Small intestine (tissue), 7 donors: ENCODE results near the gene XPC. TPM values are rescaled to one million over a fixed set of nuclear protein-coding genes. Genes with fewer than 3 reads are reported as not detected.

Experiments
- DNase-seq, 2 donors: peaks; one replicate each; pipeline versions ENCODE4 v3.0.0 to v3.0.0-alpha.2; 2013
- FAIRE-seq: peaks from 2 replicates; lab custom pipeline; 2012; peaks lifted over from hg19 to GRCh38; lab: Jason Lieb, UNC
- H3K27ac ChIP-seq, 3 donors: one replicate each; pipeline ENCODE4 v1.5.1; 2013; ENCODE audit warnings: low read length in 2 of 3, mild to moderate bottlenecking in 2 of 3, control low read depth in 1 of 3, inconsistent platforms in 1 of 3, low read depth in 1 of 3, moderate library complexity in 1 of 3
- H3K27me3 ChIP-seq, 3 donors: one replicate each; pipeline ENCODE4 v1.6.1; 2013; ENCODE audit warnings: low read length in 3 of 3, inconsistent platforms in 1 of 3; ENCODE audit not compliant: control insufficient read depth in 3 of 3, insufficient read depth in 3 of 3
- H3K36me3 ChIP-seq, 3 donors: one replicate each; pipeline ENCODE4 v1.6.1; 2013; ENCODE audit warnings: low read length in 3 of 3, inconsistent platforms in 1 of 3, low read depth in 1 of 3, mild to moderate bottlenecking in 1 of 3, moderate library complexity in 1 of 3; ENCODE audit not compliant: control insufficient read depth in 3 of 3, insufficient read depth in 2 of 3
- H3K4me1 ChIP-seq, 3 donors: one replicate each; pipeline ENCODE4 v1.6.1; 2013; ENCODE audit warnings: low read length in 2 of 3, inconsistent platforms in 1 of 3, low read depth in 1 of 3, mild to moderate bottlenecking in 1 of 3, moderate library complexity in 1 of 3; ENCODE audit not compliant: control insufficient read depth in 3 of 3, insufficient read depth in 2 of 3
- H3K4me3 ChIP-seq, 3 donors: one replicate each; pipeline ENCODE4 v1.5.1; 2013; ENCODE audit warnings: low read length in 3 of 3, control low read depth in 1 of 3, inconsistent platforms in 1 of 3, low read depth in 1 of 3, mild to moderate bottlenecking in 1 of 3, moderate library complexity in 1 of 3
- H3K9me3 ChIP-seq, 2 donors: one replicate each; pipeline ENCODE4 v1.6.1; 2013; ENCODE audit warnings: low read depth in 1 of 2, low read length in 1 of 2; ENCODE audit not compliant: control insufficient read depth in 2 of 2, insufficient read depth in 1 of 2
- WGBS, 3 donors: extraction: QIAGEN DNeasy Blood & Tissue Kit; methylation state at CpG; one replicate each; pipeline ENCODE4 v1.1.7; 2013; 5-methylcytosine and 5-hydroxymethylcytosine counted together
- polyA plus RNA-seq, 4 donors: library from polyadenylated mRNA; stranded (reverse) in 3 of 4; unstranded in 1 of 4; fragments of 200-250 nt in 3 of 4; fragments of 120-200 nt in 1 of 4; gene quantifications; one replicate each; pipeline versions ENCODE4 v1.2.1 to v1.2.3, GENCODE V29; 2013
- donor health status: healthy with polysubstance abuse.
- donor health status: control.
- donor health status: control.
- donor health status: Bipolar disorder and iron deficiency.
- donor health status: healthy.

XPC gene
- polyA plus RNA-seq, 4 donors = 17.3 to 38.6 (median 24.4) TPM

DNA sequence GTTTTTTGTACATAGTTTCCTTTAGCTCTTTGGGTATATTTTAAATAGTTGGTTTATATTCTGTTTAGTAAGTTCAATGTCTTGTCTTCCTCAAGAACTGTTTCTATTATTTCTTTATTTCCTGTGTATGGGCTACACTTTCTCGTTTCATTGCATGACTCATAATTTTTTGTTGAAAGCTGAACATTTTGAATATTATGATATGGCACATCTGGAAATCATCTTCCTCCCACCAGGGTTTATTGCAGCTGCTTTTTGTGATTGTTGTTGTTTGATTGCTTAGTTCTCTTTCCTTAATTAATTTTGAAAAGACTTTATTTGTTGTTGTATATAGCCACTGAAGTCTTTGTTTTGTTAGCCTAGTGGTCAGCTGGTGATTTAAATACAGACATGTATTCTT is 44.1 kb upstream of the XPC start:
- Histone ChIP-seq H3K9me3 (no peaks in the 10 kb centered on the region), H3K27me3 (no peaks in the 10 kb centered on the region), H3K4me1 (peaks cover under 1 to 37% (median 5%) of the 10 kb centered on the region in 3 donors), H3K36me3 (no peaks in the 10 kb centered on the region), H3K27ac (no peak overlapping the region), H3K4me3 (no peak overlapping the region)
- whole genome bisulfite sequencing, 3 donors = 32 to 86% (median 56%) methylated on average over 1 of the region's 1 CpG
- DNase-seq = no peak
- no peak for FAIRE-seq

DNA sequence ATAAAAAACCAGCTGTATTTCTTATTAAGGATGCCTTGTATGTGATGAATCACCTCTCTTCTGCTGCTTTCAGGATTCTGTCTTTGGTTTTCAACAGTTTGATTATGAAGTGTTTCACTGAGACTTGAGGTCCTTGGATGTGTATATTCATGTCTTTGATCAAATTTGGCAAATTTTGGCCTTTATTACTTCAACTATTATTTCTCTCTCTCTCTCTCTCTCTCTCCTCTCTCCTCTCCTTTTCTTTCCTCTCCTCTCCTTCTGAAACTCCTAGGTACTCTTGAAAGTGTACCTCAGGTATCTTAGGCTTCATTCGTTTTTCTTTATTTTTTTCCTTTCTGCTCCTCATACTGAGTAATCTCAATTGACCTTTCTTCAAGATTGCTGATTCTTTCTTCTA is 43.5 kb upstream of the XPC start:
- Histone ChIP-seq H3K27ac (no peak overlapping the region), H3K27me3 (no peaks in the 10 kb centered on the region), H3K9me3 (no peaks in the 10 kb centered on the region), H3K4me3 (no peak overlapping the region), H3K36me3 (no peaks in the 10 kb centered on the region), H3K4me1 (peaks cover 0 to 31% (median 3%) of the 10 kb centered on the region in 3 donors)
- WGBS, 3 donors = 81 to 97% (median 91%) methylated on average over 1 of the region's 1 CpG
- FAIRE-seq (no peak), DNase-seq (no peak)

DNA sequence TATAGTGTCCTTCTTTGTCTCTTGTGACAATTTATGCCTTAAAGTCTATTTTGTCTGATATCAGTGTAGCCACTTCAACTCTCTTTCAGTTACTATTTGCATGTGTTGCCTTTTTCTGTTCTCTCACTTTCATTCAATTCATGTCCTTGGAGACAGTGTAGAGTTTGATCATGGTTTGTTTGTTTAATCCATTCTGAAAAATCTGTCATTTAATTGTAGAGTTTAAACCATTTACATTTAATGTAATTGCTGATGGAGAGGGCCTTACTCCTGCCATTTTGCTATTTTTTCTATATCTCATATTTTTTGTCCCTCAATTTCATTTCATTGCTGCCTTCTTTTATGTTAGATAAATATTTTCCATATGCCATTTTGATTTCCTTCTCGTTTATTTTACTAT is 42.5 kb upstream of the XPC start:
- H3K4me1 ChIP-seq = peaks cover 0 to 22% (median 0%) of the 10 kb centered on the region in 3 donors
- no peaks in the 10 kb centered on the region for H3K36me3 ChIP-seq
- H3K27me3 ChIP-seq = no peaks in the 10 kb centered on the region
- DNase-seq = no peak
- WGBS, 3 donors = 78 to 91% (median 78%) methylated on average over 1 of the region's 1 CpG
- no peaks in the 10 kb centered on the region for H3K9me3 ChIP-seq
- no peak overlapping the region for H3K4me3 ChIP-seq
- FAIRE-seq = no peak
- no peak overlapping the region for H3K27ac ChIP-seq

DNA sequence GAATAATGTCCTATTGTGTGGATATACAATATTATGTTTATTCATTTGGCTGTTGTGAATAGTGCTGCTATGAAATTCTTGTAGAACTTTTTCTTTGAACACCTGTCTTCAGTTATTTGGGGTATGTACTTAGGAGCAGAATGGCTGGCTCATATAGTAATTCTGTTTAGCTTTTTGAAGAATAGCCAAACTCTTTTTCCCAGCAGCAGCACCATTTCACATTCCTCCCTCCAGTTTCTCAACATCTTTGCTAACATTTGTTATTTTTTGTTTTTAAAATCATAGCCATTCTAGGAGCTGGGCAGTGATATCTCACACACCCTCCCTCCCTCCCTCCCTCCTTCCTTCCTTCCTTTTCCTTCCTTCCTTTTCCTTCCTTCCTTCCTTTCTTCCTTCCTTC is 40.0 kb upstream of the XPC start:
- Histone ChIP-seq H3K4me1 (peaks cover 4 to 24% (median 8%) of the 10 kb centered on the region in 3 donors), H3K36me3 (no peaks in the 10 kb centered on the region), H3K27ac (no peak overlapping the region), H3K9me3 (no peaks in the 10 kb centered on the region), H3K27me3 (no peaks in the 10 kb centered on the region), H3K4me3 (no peak overlapping the region)
- no peak for FAIRE-seq
- no peak for DNase-seq

- H3K4me3 ChIP-seq = peak overlapping the region in 1 of 3 donors; percentile 8
- DNase-seq (peak in 1 of 2 donors; percentile 65), FAIRE-seq (no peak)
- 52 to 89% (median 78%) methylated on average over 22 of the region's 22 CpGs for WGBS, 3 donors
- H3K4me1 ChIP-seq = peaks cover 8 to 37% (median 11%) of the 10 kb centered on the region in 3 donors
- H3K9me3 ChIP-seq = no peaks in the 10 kb centered on the region
- H3K27me3 ChIP-seq = no peaks in the 10 kb centered on the region
- H3K36me3 ChIP-seq = no peaks in the 10 kb centered on the region
- H3K27ac ChIP-seq = peak overlapping the region in 1 of 3 donors; percentile 67
Measured at GRCh38 chr3:14216257-14217048, 38.1 kb upstream of the XPC start.

DNA sequence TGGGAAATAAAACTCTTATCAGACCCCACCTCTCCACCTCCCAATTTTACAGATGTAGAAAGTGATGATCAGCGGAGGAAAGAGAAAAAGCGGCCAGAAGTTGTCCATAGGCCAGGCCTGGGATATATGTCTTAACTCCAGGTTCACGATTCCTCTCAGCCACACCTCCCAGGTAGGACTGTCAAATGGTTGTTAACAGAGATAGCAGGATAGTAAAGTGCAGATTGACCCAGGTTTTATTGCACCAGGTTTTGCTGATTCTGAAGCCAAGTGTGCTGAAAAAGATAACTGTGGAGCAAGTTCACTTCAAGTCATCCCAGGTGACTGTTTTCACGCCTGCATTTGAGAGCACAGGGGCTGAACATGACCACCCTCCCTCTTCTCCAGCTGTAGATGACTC is 36.4 kb upstream of the XPC start:
- 42 to 71% (median 42%) methylated on average over 4 of the region's 4 CpGs for WGBS, 3 donors
- Histone ChIP-seq H3K27ac (peak overlapping the region in 2 of 3 donors; percentile 16 to 56), H3K27me3 (no peaks in the 10 kb centered on the region), H3K9me3 (no peaks in the 10 kb centered on the region), H3K4me1 (peaks cover 13 to 53% (median 19%) of the 10 kb centered on the region in 3 donors), H3K4me3 (no peak overlapping the region), H3K36me3 (no peaks in the 10 kb centered on the region)
- FAIRE-seq (no peak), DNase-seq (peak; percentile 83 to 96)

- H3K36me3 ChIP-seq = no peaks in the 10 kb centered on the region
- H3K4me3 ChIP-seq = no peak overlapping the region
- H3K27me3 ChIP-seq = no peaks in the 10 kb centered on the region
- H3K9me3 ChIP-seq = peaks cover 0 to 3% of the 10 kb centered on the region in 2 donors
- FAIRE-seq (no peak), DNase-seq (no peak)
- 81 to 93% (median 89%) methylated on average over 7 of the region's 7 CpGs for WGBS, 3 donors
- no peak overlapping the region for H3K27ac ChIP-seq
- H3K4me1 ChIP-seq = peaks cover 13 to 68% (median 22%) of the 10 kb centered on the region in 3 donors
Measured at GRCh38 chr3:14213066-14213774, 34.8 kb upstream of the XPC start.

GRCh38 chr3:14212032-14212431 is 33.6 kb upstream of the XPC start:
- DNase-seq (no peak), FAIRE-seq (no peak)
- no peaks in the 10 kb centered on the region for H3K36me3 ChIP-seq
- 86 to 94% (median 88%) methylated on average over 3 of the region's 3 CpGs for WGBS, 3 donors
- H3K27me3 ChIP-seq = no peaks in the 10 kb centered on the region
- H3K4me3 ChIP-seq = no peak overlapping the region
- no peak overlapping the region for H3K27ac ChIP-seq
- peaks cover 13 to 70% (median 22%) of the 10 kb centered on the region in 3 donors for H3K4me1 ChIP-seq
- H3K9me3 ChIP-seq = peaks cover 0 to 3% of the 10 kb centered on the region in 2 donors
